Progenitor cell of endocrine pancreas (in vitro differentiated cells): ENCODE results near the gene PTPRU. TPM values are rescaled to one million over a fixed set of nuclear protein-coding genes. Genes with fewer than 3 reads are reported as not detected.

Experiments used
- DNase-seq: peaks from one replicate; pipeline ENCODE4 v3.0.0; 2021; ENCODE audit warnings: low spot score; ENCODE audit not compliant: unreplicated experiment
- H3K27ac Mint-ChIP-seq: 2 replicates; pipeline ENCODE4 v1.8.0; 2021; ENCODE audit warnings: mild to moderate bottlenecking, moderate library complexity, mixed read lengths
- H3K27me3 Mint-ChIP-seq: 2 replicates; pipeline ENCODE4 v1.8.0; 2021; ENCODE audit warnings: mixed read lengths
- H3K36me3 Mint-ChIP-seq: 2 replicates; pipeline ENCODE4 v1.8.0; 2022; ENCODE audit warnings: mixed read lengths; ENCODE audit not compliant: insufficient read depth
- H3K4me1 Mint-ChIP-seq: 2 replicates; pipeline ENCODE4 v1.8.0; 2021; ENCODE audit warnings: low read depth, mixed read lengths
- H3K4me3 Mint-ChIP-seq: 2 replicates; pipeline ENCODE4 v1.8.0; 2021; ENCODE audit warnings: low read depth, mild to moderate bottlenecking, moderate library complexity, mixed read lengths
- H3K9me3 Mint-ChIP-seq: 2 replicates; pipeline ENCODE4 v1.8.0; 2021; ENCODE audit warnings: low read depth, mixed read lengths
- CTCF ChIP-seq: fragments of 200-600 bp; sonication (generic); IDR thresholded peaks from one replicate; pipeline ENCODE4 v1.5.0; 2021; ENCODE audit warnings: antibody characterized with exemption, mild to moderate bottlenecking; ENCODE audit not compliant: unreplicated experiment
- total RNA-seq: library from RNA; stranded (reverse); gene quantifications from 2 replicates; pipeline ENCODE4 v1.2.1, GENCODE V29; 2021

PTPRU gene
- total RNA-seq, 1 donor from 2014 or later = 79.4 TPM

GRCh38 chr1:29327223-29327935, 91.1 kb downstream of the PTPRU start:
- H3K36me3 Mint-ChIP-seq = peaks cover 9% of the 10 kb centered on the region
- no peak overlapping the region for H3K4me3 Mint-ChIP-seq
- no peaks in the 10 kb centered on the region for H3K9me3 Mint-ChIP-seq
- peaks cover 3% of the 10 kb centered on the region for H3K4me1 Mint-ChIP-seq
- no peak for TF ChIP-seq CTCF
- H3K27ac Mint-ChIP-seq = no peak overlapping the region
- no peaks in the 10 kb centered on the region for H3K27me3 Mint-ChIP-seq
- no peak for DNase-seq

GRCh38 chr1:29329022-29329775, 92.9 kb downstream of the PTPRU start:
- Mint-ChIP-seq H3K4me1 (peaks cover 3% of the 10 kb centered on the region), H3K36me3 (peaks cover 8% of the 10 kb centered on the region), H3K27me3 (peaks cover 4% of the 10 kb centered on the region), H3K9me3 (no peaks in the 10 kb centered on the region), H3K27ac (no peak overlapping the region), H3K4me3 (no peak overlapping the region)
- no peak for DNase-seq
- TF ChIP-seq CTCF = no peak

- TF ChIP-seq CTCF = no peak
- Mint-ChIP-seq H3K9me3 (no peaks in the 10 kb centered on the region), H3K4me3 (no peak overlapping the region), H3K4me1 (peaks cover 2% of the 10 kb centered on the region), H3K36me3 (peaks cover 5% of the 10 kb centered on the region), H3K27ac (no peak overlapping the region), H3K27me3 (peaks cover 4% of the 10 kb centered on the region)
- no peak for DNase-seq
Measured at GRCh38 chr1:29330089-29330488, 93.8 kb downstream of the PTPRU start.

- no peak for DNase-seq
- peaks cover 5% of the 10 kb centered on the region for H3K36me3 Mint-ChIP-seq
- H3K9me3 Mint-ChIP-seq = no peaks in the 10 kb centered on the region
- H3K4me1 Mint-ChIP-seq = peaks cover 2% of the 10 kb centered on the region
- peaks cover 4% of the 10 kb centered on the region for H3K27me3 Mint-ChIP-seq
- no peak for TF ChIP-seq CTCF
- H3K4me3 Mint-ChIP-seq = no peak overlapping the region
- no peak overlapping the region for H3K27ac Mint-ChIP-seq
Measured at GRCh38 chr1:29330856-29331255, 94.5 kb downstream of the PTPRU start.

GRCh38 chr1:29331309-29331708, 95.0 kb downstream of the PTPRU start:
- peaks cover 4% of the 10 kb centered on the region for H3K27me3 Mint-ChIP-seq
- DNase-seq = no peak
- H3K36me3 Mint-ChIP-seq = peaks cover 5% of the 10 kb centered on the region
- H3K27ac Mint-ChIP-seq = no peak overlapping the region
- TF ChIP-seq CTCF = no peak
- no peak overlapping the region for H3K4me3 Mint-ChIP-seq
- H3K9me3 Mint-ChIP-seq = no peaks in the 10 kb centered on the region
- peaks cover 2% of the 10 kb centered on the region for H3K4me1 Mint-ChIP-seq
